ENCODE data around the gene SNX32.

The SNX32 gene

DNA sequence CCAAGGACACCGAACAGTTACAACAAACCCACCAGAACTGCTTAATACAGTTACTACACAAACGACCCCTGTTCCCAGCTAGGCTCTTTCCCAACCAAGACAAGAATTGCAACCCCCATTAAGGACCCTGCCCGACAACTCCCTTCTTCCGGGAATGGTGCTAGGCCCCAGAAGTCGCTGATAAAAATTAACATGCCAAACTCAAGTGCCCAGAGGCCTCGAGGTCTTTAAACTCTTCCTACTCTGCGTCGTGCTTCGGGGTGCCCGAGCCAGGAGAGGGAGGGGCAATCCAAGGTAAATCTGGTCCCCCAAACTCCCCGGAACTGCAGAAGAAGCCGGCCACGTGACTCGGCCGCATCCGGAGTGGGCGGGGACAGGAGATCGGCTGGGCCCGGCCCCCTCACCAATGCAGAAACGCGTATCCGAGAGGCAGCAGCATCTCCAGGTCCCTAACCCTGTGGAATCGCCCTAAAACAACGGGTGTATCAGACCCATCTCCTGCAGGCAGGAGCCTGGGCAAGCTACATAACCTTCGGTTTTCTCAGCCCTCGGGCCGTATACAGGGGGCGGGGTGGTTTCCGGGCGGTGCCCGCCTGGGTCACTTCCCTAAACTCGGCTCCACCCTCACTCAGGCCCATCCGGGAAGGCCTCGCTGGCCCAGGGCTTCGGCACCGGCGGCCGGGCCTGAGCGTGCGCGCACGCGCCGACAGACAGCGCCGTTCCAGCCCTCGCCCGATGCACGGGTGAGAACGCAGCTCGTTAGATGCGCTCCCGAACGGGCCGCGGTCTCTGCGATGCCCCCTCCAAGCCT lies 23.1 kb downstream of the SNX32 start:
- peaks cover 44% of the 10 kb centered on the region for H4K20me1 ChIP-seq (ENCODE audit: insufficient read depth, low read length)
- H3K9me3 ChIP-seq (ENCODE audit: insufficient read depth, low read length) = no peaks in the 10 kb centered on the region
- peaks cover 57% of the 10 kb centered on the region for H3K36me3 ChIP-seq (replicated peaks; ENCODE audit: low read depth, low read length)
- H3K4me1 ChIP-seq (ENCODE audit: low read length) = peaks cover 19% of the 10 kb centered on the region
- H2AFZ ChIP-seq (ENCODE audit: low read depth, low read length) = no peak overlapping the region
- H3K27me3 ChIP-seq (ENCODE audit: low read depth, low read length) = no peaks in the 10 kb centered on the region
- H3K79me2 ChIP-seq (ENCODE audit: low read length) = peaks cover 57% of the 10 kb centered on the region
- TF ChIP-seq, protein P1, sequence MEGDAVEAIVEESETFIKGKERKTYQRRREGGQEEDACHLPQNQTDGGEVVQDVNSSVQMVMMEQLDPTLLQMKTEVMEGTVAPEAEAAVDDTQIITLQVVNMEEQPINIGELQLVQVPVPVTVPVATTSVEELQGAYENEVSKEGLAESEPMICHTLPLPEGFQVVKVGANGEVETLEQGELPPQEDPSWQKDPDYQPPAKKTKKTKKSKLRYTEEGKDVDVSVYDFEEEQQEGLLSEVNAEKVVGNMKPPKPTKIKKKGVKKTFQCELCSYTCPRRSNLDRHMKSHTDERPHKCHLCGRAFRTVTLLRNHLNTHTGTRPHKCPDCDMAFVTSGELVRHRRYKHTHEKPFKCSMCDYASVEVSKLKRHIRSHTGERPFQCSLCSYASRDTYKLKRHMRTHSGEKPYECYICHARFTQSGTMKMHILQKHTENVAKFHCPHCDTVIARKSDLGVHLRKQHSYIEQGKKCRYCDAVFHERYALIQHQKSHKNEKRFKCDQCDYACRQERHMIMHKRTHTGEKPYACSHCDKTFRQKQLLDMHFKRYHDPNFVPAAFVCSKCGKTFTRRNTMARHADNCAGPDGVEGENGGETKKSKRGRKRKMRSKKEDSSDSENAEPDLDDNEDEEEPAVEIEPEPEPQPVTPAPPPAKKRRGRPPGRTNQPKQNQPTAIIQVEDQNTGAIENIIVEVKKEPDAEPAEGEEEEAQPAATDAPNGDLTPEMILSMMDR (IDR thresholded peaks at IDR 0.05; ENCODE audit: low read depth, low read length) = no peak
- TF ChIP-seq EZH2phosphoT487 (IDR thresholded peaks at IDR 0.05; ENCODE audit: low read depth) = no peak
- H3K4me2 ChIP-seq (ENCODE audit: low read length) = peak overlapping the region; percentile 85
- H3K4me3 ChIP-seq (ENCODE audit: low read length) = peak overlapping the region; percentile 85
- H3K27ac ChIP-seq (ENCODE audit: low read length) = peak overlapping the region; percentile 87
- peak overlapping the region; percentile 97 for H3K9ac ChIP-seq (ENCODE audit: low read length)

DNA sequence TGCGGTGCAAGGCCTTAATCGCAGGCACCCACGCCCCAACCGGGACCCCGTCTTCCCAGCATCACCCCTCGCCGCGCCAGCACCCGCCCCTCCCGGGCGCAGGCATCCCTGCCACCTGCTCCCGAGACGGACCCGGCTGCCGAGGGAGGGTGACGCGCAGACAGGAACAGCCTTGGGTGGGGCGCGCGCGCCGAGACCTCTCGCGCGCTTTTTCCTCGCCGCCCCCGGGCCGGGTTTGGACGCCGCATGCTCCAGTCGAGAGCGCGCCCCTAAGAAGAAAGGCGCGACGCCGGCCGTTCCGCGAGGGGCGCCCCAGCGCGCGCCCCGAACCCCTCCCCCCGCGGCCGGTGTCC lies 23.7 kb downstream of the SNX32 start:
- no peak overlapping the region for H2AFZ ChIP-seq (ENCODE audit: low read depth, low read length)
- H3K4me3 ChIP-seq (ENCODE audit: low read length) = peak overlapping the region; percentile 85
- H3K27ac ChIP-seq (ENCODE audit: low read length) = peak overlapping the region; percentile 87
- peaks cover 20% of the 10 kb centered on the region for H3K4me1 ChIP-seq (ENCODE audit: low read length)
- H3K79me2 ChIP-seq (ENCODE audit: low read length) = peaks cover 63% of the 10 kb centered on the region
- no peak for TF ChIP-seq EZH2phosphoT487 (IDR thresholded peaks at IDR 0.05; ENCODE audit: low read depth)
- TF ChIP-seq, protein P1 (IDR thresholded peaks at IDR 0.05; ENCODE audit: low read depth, low read length) = no peak
- peak overlapping the region; percentile 85 for H3K4me2 ChIP-seq (ENCODE audit: low read length)
- no peaks in the 10 kb centered on the region for H3K9me3 ChIP-seq (ENCODE audit: insufficient read depth, low read length)
- peaks cover 57% of the 10 kb centered on the region for H3K36me3 ChIP-seq (replicated peaks; ENCODE audit: low read depth, low read length)
- H3K27me3 ChIP-seq (ENCODE audit: low read depth, low read length) = no peaks in the 10 kb centered on the region
- peak overlapping the region; percentile 97 for H3K9ac ChIP-seq (ENCODE audit: low read length)
- H4K20me1 ChIP-seq (ENCODE audit: insufficient read depth, low read length) = peaks cover 44% of the 10 kb centered on the region

DNA sequence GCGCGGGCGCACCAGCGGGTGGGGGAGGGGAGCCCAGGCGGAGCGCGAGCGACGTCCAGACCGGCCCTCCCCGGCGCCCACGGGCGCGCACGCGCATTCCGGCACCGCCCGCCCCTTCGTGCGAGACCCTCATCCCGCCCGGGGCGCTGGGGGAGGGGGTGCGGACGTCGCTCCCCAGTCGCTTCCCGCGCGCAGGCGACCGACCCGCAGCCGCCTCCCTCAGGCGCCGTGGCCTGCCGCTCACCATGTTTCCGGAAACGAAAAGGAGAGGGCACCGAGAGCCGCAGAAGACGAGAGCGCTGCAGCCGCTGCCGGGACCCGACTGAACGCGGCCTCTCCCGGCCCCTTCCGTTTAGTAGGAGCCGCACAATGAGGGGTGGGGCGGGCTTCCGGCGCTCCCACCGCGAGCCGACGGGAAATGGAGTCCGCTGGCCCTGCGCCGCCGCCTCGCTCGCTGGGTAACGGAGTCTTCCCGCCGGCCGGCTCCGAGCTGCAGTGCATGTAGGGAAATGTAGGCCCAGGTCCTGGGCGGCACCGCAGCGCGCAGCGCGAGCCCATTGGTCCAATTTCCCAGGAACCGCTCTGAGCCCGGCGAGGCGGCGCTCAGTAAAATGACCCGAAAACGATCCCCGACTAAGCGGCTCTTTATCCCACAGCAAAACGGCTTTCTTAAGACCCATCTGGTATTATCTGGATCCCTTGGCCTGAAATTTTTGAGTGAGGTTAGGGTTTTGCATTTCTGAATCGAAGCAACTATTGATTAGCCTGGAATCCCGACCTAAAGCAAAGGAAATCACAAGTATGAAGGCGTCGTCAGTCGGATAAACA lies 24.3 kb downstream of the SNX32 start, which contains the start of gene CFL1:
Gene CFL1 (minus strand): TSS at position 328 of the 828 bp plus-strand sequence. CDS start 81 bp downstream, at position 247.
- TF ChIP-seq, protein P1 (IDR thresholded peaks at IDR 0.05; ENCODE audit: low read depth, low read length) = no peak
- TF ChIP-seq EZH2phosphoT487 (IDR thresholded peaks at IDR 0.05; ENCODE audit: low read depth) = no peak
- Histone ChIP-seq H3K4me3 (ENCODE audit: low read length) (peak within 1 kb of the TSS; percentile 85), H2AFZ (ENCODE audit: low read depth, low read length) (peak within 1 kb of the TSS; percentile 52), H3K79me2 (ENCODE audit: low read length) (peaks cover 64% of the 10 kb centered on the region), H3K27ac (ENCODE audit: low read length) (peak within 1 kb of the TSS; percentile 92), H3K9ac (ENCODE audit: low read length) (peak within 1 kb of the TSS; percentile 97), H3K9me3 (ENCODE audit: insufficient read depth, low read length) (no peaks in the 10 kb centered on the region), H3K4me1 (ENCODE audit: low read length) (peaks cover 20% of the 10 kb centered on the region), H3K4me2 (ENCODE audit: low read length) (peak within 1 kb of the TSS; percentile 94), H4K20me1 (ENCODE audit: insufficient read depth, low read length) (peaks cover 44% of the 10 kb centered on the region), H3K36me3 (replicated peaks; ENCODE audit: low read depth, low read length) (peaks cover 57% of the 10 kb centered on the region), H3K27me3 (ENCODE audit: low read depth, low read length) (no peaks in the 10 kb centered on the region)

DNA sequence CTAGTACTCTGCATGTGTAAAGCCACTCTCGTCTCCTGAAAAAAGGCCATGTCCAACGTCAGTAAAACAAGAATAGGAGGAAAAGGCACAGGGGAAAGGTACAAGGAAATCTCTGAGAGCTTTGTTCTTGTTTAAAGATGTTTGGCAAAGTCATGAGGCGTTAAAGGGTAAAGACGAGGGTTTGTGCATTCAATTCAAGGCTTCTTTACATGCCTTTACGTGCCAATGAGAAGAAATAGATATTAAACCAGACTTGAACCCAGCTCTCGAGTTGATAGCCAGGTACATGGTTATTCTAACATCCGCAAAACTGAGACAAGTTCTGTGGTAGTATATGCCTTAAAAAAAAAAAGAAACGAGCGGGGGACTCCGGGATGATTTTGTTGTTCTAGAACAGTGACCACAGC lies 24.9 kb downstream of the SNX32 start:
- Histone ChIP-seq H3K4me3 (ENCODE audit: low read length) (peak overlapping the region; percentile 85), H3K27me3 (ENCODE audit: low read depth, low read length) (no peaks in the 10 kb centered on the region), H3K79me2 (ENCODE audit: low read length) (peaks cover 64% of the 10 kb centered on the region), H2AFZ (ENCODE audit: low read depth, low read length) (peak overlapping the region; percentile 52), H3K36me3 (replicated peaks; ENCODE audit: low read depth, low read length) (peaks cover 57% of the 10 kb centered on the region), H3K4me2 (ENCODE audit: low read length) (peak overlapping the region; percentile 94), H4K20me1 (ENCODE audit: insufficient read depth, low read length) (peaks cover 38% of the 10 kb centered on the region), H3K9ac (ENCODE audit: low read length) (peak overlapping the region; percentile 94), H3K27ac (ENCODE audit: low read length) (peak overlapping the region; percentile 92), H3K4me1 (ENCODE audit: low read length) (peaks cover 20% of the 10 kb centered on the region), H3K9me3 (ENCODE audit: insufficient read depth, low read length) (no peaks in the 10 kb centered on the region)
- TF ChIP-seq EZH2phosphoT487 (IDR thresholded peaks at IDR 0.05; ENCODE audit: low read depth) = no peak
- TF ChIP-seq, protein P1 (IDR thresholded peaks at IDR 0.05; ENCODE audit: low read depth, low read length) = no peak

Data from OCI-LY3 (cell line).